Effector CD4-positive, alpha-beta T cell (primary cell): ENCODE results near the gene TP63.
"Not testable (repeated sequence)": the region's sequence is repeated elsewhere in the genome, so short reads cannot be mapped to it uniquely, and the experiment has no call there.

Experiments
- DNase-seq: peaks from one replicate; pipeline ENCODE4 v3.0.0-alpha.2; 2020

TP63 gene

DNA sequence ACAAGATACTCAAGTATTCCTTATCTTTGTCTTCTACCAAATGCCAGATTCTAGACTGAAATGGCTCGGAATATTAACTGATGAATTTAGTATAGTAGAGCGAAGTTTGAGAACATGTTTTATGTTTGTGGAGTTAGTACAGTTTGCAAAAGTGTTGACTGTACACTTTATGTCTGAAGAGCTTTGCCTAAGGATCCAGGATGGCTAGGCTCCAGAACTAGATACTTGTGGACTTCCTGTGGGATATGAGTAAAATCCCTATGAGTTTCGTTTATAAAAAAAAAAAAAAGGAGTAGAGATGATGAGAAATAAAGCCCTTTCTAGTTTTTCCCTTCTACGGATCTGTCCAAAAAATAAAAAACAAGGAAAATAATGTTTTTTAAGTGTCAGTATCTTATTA lies 96.7 kb downstream of the TP63 start:
- no peak for DNase-seq

GRCh38 chr3:189728915-189729314 lies 97.7 kb downstream of the TP63 start:
- no peak for DNase-seq

GRCh38 chr3:189734061-189734460 lies 102.9 kb downstream of the TP63 start:
- DNase-seq, result no peak

DNA sequence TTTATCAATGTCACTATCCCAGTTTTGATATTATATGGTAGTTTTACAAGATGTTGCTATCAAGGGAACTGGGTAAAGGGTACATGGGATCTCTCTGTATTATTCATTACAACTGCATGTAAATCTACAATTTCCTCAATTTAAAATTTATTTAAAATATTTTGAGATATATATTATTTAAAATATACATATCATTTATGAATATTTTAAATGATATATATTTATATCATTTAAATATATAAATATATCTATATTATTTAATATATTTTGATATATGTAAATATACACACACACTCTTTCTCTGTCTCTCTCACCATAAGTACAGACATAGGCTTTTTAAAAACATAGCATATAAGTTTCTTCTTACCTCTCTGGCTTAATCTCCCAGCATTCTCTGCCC lies 104.7 kb downstream of the TP63 start:
- no peak for DNase-seq

GRCh38 chr3:189737071-189737470 lies 105.9 kb downstream of the TP63 start:
- no peak for DNase-seq

DNA sequence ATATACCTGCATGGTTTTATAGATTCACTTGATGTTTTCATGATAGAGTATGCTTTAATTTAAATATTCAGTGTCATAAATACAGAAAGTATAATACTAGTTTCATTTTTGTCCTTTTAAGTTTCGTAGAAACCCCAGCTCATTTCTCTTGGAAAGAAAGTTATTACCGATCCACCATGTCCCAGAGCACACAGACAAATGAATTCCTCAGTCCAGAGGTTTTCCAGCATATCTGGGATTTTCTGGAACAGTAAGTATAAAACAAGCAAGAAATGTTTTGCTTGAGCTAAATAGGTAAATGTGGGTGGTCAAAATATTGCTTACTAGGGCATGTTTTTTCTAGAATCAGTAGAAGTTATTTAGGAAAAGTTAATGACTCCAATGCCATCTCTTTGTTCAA lies 106.4 kb downstream of the TP63 start:
- no peak for DNase-seq

GRCh38 chr3:189739378-189739777 lies 108.2 kb downstream of the TP63 start:
- DNase-seq, result no peak

DNA sequence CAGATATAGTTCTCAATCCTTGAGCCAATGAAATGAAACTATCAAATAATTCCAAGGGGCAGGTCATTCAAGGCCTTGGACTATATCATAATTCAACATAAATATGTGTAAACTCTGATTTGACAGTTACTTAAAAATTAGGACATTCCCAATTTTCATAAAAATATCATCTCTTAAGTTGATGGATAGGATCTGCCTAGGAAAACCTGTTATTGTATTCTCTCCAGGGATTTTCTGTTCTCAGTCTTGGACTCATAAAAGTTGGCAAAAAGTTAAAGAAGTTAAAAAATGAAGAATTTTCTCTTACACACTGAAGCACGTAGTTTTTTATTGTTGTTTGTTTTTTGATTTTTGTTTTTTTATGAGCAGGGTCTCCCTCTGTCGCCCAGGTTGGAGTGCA lies 109.0 kb downstream of the TP63 start:
- DNase-seq, result no peak

GRCh38 chr3:189744235-189744634 lies 113.0 kb downstream of the TP63 start:
- DNase-seq, result no peak

- no peak for DNase-seq
Measured at GRCh38 chr3:189745622-189746021, 114.4 kb downstream of the TP63 start.

GRCh38 chr3:189748046-189748445 lies 116.9 kb downstream of the TP63 start:
- DNase-seq, result no peak

- DNase-seq, result not testable (repeated sequence)
Measured at GRCh38 chr3:189750972-189751371, 119.8 kb downstream of the TP63 start.

GRCh38 chr3:189754356-189754755 lies 123.2 kb downstream of the TP63 start:
- DNase-seq, result no peak

DNA sequence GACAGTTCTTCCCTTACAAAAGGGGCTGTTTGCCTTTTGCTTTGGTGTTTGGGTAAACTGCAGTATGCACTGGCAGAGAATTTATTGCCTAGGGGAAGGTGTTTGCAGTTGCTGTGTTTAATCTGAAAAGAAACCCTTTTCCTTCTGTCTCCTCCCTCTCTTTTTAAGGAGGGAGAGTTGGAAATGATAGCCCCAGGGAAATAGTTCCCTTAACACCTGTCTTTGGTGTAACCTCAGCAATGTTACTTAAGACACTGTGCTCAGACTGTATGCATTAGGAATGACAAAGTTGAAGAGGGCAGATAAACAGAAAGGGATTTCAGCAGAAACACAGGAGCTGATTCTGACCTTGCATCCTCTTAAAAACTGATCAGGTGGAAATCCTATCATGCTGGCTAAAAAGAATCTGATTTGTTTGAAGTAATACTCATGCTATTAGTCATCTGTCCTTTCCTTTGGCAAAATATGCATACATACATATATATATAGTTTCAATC lies 125.4 kb downstream of the TP63 start:
- DNase-seq, result no peak

- DNase-seq, result no peak
Measured at GRCh38 chr3:189758186-189758585, 127.0 kb downstream of the TP63 start.

DNA sequence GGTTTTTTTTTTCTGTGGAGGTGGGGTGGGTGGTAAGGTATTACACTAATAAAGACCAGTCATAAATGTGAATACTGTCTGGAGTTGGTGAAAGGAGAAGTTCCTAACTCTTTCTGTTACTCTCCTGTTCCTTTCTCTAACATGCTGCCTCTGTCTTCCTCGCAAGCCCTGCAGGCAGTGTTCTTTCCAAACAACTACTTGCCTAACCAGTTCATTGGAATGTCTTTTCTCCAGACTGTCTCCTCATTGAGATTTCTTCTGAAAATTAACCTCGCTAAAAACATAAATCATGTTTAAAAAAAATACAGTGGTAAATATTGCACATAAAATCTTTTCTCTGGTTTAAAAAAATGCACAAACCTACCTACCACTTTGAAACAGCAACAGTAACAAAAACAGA lies 135.2 kb downstream of the TP63 start:
- DNase-seq, result no peak

GRCh38 chr3:189771842-189772450 lies 140.8 kb downstream of the TP63 start:
- no peak for DNase-seq

DNA sequence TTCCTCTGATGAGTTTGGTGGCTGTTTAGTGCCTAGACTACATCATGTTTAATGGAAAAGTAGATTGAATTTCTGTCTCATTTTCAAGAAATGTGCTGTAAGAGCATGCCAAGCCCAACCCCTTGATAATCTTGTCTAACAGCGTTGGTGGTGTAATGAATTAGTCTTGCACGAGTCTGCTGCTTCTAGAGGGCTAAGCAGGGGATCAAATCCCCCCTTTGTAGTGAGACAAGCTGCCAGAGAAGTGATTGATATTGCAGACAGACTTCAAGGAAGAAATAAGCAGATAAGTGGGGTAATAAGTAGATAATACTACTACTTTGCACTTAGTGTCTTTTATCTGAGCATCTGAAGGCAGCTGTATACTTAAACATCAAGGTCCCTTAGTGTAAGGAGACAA lies 141.4 kb downstream of the TP63 start:
- DNase-seq, result no peak

DNA sequence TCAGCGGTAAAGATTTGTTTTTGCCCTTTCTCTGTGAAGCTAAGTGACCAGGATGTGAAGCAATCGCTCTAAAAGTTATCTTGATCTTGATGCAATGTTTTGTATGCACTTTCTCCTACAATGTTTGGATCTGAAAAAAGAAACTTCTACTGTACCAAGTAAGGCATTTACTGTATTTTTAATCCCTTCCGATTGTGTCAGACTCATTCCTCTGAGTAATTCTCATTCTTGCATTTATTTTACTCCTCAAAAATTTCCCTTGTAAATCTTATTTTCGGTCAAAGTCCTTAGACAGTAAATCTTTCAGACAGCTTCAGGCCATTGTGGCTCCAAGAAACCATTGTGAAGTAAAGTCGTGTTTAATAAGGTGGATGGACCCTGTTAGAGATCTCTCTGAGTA lies 141.9 kb downstream of the TP63 start:
- no peak for DNase-seq

DNA sequence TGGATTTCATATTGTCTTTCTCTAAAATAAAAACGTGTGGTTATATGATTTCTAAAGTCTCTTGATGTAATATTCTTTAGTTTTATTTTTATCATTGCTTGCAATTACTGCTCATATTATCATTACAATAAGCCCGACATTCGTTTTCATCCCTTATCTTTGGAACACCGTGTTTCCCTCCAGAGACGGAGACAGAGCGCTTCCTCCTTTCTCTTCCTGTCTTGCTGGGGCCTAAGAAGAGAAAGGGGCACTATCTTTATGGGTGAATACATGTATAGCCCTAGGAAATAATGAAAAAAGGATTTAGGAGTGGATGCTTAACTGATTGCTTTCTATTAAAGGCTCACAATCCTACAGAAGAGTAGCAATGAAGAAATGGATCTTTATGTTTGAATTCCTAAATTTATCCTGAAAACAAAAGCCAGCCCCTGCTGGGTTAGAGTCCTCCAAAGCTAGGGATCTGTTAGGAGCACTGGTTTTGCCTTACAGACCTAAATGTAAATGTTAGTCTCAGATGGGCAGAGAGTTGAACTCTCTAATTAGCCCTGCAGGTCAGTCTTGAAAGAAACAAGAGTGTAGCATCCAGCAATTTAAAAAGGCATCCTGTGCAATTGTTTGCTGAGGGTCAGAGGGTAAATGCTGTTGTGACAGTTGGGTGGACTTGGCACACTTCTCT lies 145.1 kb downstream of the TP63 start:
- DNase-seq, result no peak

DNA sequence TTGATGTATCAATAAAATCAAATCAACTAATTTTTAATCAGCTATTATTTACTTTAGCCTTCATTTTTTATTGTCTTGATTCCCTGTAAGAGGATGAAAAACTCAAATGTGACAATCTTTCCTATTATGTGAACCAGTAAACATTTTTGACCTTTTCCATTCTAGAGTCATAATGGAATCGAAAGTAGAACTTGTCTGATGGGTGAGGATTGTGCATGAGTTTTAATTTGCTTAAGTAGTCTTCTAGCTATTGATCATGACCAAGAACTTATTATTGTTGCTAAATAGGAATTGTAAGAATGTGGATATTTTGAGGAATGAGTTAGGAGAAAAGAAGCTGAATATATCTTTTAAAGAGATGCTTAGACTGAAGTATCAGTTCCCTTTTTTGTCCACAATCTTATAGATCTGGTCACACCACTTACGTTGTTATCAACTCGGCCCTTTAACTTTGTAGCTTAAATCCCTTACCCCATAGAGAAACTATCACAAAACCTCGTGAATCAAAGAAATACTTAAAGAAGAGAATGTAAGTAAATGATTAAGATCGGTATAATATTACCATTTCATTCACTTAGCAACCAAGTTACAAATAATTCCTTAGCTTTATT lies 147.3 kb downstream of the TP63 start:
- DNase-seq, result no peak

- DNase-seq, result no peak
Measured at GRCh38 chr3:189779166-189779565, 148.0 kb downstream of the TP63 start.

DNA sequence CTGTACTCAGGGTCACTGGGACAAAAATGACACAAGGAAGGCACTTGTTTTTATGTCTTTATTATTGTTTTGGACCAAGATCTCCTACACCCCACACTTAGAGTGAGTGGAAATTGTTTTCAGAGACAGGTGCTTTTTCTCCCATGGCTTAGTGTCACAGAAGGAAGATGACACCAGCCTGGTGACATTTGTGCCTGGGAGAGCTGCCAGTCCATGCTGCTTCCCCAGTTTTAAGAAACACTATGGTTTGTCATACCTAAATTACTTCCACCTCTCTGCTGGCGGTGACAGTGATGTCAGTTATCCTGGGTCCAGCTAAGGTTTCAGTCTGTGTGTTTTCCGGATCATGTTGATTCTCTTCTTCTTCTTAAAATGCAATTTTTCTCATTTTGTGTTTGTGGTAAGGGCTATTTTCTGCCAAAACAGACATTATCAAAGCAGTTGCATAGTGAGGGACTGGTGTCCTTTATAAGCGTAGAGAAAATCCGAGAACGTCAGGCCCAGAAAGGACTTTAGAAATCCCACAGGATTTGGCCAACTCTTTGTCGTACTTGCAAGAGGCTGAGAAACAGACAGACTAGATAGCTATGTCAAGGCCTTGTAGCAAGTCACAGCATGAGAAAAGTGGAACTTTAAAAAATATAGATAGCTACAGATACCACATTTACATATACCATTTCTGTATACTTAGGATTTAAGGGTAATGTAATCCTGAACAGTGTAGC lies 149.5 kb downstream of the TP63 start:
- no peak for DNase-seq

DNA sequence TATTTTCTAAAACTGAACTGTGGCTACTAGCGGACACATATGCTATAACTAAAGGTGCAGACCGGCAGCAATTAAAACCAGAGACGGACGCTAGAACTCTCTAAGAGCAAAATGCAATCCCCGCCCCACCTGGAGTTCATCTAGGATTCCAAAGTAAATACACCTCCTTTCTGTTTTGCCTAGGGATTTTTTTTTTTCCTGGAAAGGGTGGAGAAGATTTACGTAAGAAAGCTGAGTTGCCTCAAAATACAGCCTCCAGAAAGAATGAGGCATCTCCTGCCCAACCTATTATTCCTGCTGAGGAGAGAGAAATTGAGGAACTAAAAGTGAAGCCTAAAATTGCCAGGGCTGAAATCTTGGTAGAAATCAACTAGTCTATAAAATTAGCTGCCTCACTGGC lies 150.2 kb downstream of the TP63 start:
- no peak for DNase-seq
